ENCODE results near the gene TMPRSS4.

- TF ChIP-seq ZNF462 (CRISPR knock-in tag; IDR thresholded peaks at IDR 0.05) (no peak), EZH2phosphoT487 (IDR thresholded peaks at IDR 0.05; ENCODE audit: unreplicated experiment) (no peak), CTCF (conservative IDR thresholded peaks at IDR 0.05; ENCODE audit: low read depth in 2 of 2) (no peak), REST (IDR thresholded peaks at IDR 0.05; ENCODE audit: unreplicated experiment) (no peak), EZH2 (IDR thresholded peaks at IDR 0.05; ENCODE audit: low read depth, unreplicated experiment) (no peak), POLR2AphosphoS5 (IDR thresholded peaks at IDR 0.05; ENCODE audit: low read depth) (no peak)
These were observed 70.6 kb downstream of the TMPRSS4 start for GRCh38 chr11:118147502-118147901.
